ENCODE data around the gene CUL2. TPM values are rescaled to one million over a fixed set of nuclear protein-coding genes. Genes with fewer than 3 reads are reported as not detected.

The CUL2 gene
- total and polyA plus RNA-seq, 2 donors (not counting 1 experiment from before 2014, with no cell fraction given): 7.3 to 36.9 TPM

GRCh38 chr10:35091994-35092790, 2.1 kb upstream of the CUL2 start:
- H3K4me2 ChIP-seq (replicated peaks; ENCODE audit: low read depth, low read length, poor library complexity, severe bottlenecking): no peak overlapping the region
- no peak overlapping the region for H3K9ac ChIP-seq (ENCODE audit: low read length)
- Mint-ChIP-seq H3K4me1 (peaks cover 33% of the 10 kb centered on the region), H3K9me3 (ENCODE audit: insufficient read depth) (no peaks in the 10 kb centered on the region), H3K27me3 (peaks cover 7% of the 10 kb centered on the region), H3K4me3 (no peak overlapping the region), H3K27ac (no peak overlapping the region)
- H3K79me2 ChIP-seq (ENCODE audit: control insufficient read depth, insufficient read depth, low read length): peaks cover 32% of the 10 kb centered on the region
- H3K4me3 ChIP-seq (ENCODE audit: control extremely low read depth in 1 of 5, extremely low read depth in 1 of 5, insufficient read depth in 1 of 5, low read depth in 2 of 5, low read length in 4 of 5): no peak overlapping the region
- no peak overlapping the region for H3K27ac ChIP-seq (ENCODE audit: low read length in 2 of 2)
- no peak overlapping the region for H2AFZ ChIP-seq (ENCODE audit: insufficient read depth, low read depth, low read length, poor library complexity, severe bottlenecking)
- TF ChIP-seq, protein P1, sequence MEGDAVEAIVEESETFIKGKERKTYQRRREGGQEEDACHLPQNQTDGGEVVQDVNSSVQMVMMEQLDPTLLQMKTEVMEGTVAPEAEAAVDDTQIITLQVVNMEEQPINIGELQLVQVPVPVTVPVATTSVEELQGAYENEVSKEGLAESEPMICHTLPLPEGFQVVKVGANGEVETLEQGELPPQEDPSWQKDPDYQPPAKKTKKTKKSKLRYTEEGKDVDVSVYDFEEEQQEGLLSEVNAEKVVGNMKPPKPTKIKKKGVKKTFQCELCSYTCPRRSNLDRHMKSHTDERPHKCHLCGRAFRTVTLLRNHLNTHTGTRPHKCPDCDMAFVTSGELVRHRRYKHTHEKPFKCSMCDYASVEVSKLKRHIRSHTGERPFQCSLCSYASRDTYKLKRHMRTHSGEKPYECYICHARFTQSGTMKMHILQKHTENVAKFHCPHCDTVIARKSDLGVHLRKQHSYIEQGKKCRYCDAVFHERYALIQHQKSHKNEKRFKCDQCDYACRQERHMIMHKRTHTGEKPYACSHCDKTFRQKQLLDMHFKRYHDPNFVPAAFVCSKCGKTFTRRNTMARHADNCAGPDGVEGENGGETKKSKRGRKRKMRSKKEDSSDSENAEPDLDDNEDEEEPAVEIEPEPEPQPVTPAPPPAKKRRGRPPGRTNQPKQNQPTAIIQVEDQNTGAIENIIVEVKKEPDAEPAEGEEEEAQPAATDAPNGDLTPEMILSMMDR (IDR thresholded peaks at IDR 0.05): no peak
- TF ChIP-seq EZH2 (IDR thresholded peaks at IDR 0.05; ENCODE audit: borderline replicate concordance, insufficient read depth, low read depth, low read length, poor library complexity, severe bottlenecking): no peak
- no peaks in the 10 kb centered on the region for H3K36me3 ChIP-seq (replicated peaks in 1 of 2; ENCODE audit: control extremely low read depth in 1 of 2, control insufficient read depth in 1 of 2, extremely low read depth in 1 of 2, insufficient read depth in 2 of 2, low read length in 1 of 2)
- DNase-seq: no peak
- intact Hi-C loops (cut with micrococcal nuclease): no loop called here
- 93% methylated on average over 10 of the region's 11 CpGs for WGBS (ENCODE audit: insufficient coverage)
- peaks cover 0 to 1% (median 0%) of the 10 kb centered on the region in 4 experiments for H3K27me3 ChIP-seq (replicated peaks in 1 of 4; ENCODE audit: control extremely low read depth in 1 of 4, control insufficient read depth in 3 of 4, insufficient read depth in 4 of 4, low read length in 3 of 4)
- no peak for ATAC-seq (ENCODE audit: low read depth)
- ChIA-PET POLR2A (no interaction called here), CTCF (interaction anchor here (2.9 kb wide), 1 partner anchor 29 kb away, joined by 15 read pairs; no protein-coding TSS in a partner anchor)
- H4K20me1 ChIP-seq (ENCODE audit: control insufficient read depth, insufficient read depth, low read length, poor library complexity, severe bottlenecking): peaks cover 6% of the 10 kb centered on the region
- peaks cover 29 to 31% of the 10 kb centered on the region in 2 donors for H3K4me1 ChIP-seq (ENCODE audit: control insufficient read depth in 2 of 2, insufficient read depth in 2 of 2, low read length in 2 of 2)
- no peaks in the 10 kb centered on the region for H3K9me3 ChIP-seq (ENCODE audit: control extremely low read depth in 1 of 3, control insufficient read depth in 2 of 3, insufficient read depth in 1 of 3, low read length in 2 of 3)

All from B cell (primary cell).